AG04449 (cell line): Measurements from ENCODE around the gene EIF6.
A peak's percentile ranks its signal among the peaks of the same experiment; 100 is the strongest.

ENCODE experiments used
- CTCF ChIA-PET: fragments of 350-600 bp; formaldehyde crosslinking; extraction: SDS; loops from one replicate; lab custom pipeline; 2021; ENCODE audit warnings: antibody characterized with exemption; lab: Yijun Ruan, JAX
- POLR2A ChIA-PET: fragments of 400-600, 350-600 bp; formaldehyde crosslinking; extraction: SDS; loops from one replicate; lab custom pipeline; 2020; ENCODE audit warnings: antibody characterized with exemption, inconsistent platforms; lab: Yijun Ruan, JAX
- DNase-seq: peaks from one replicate; pipeline ENCODE4 v3.0.0-alpha.2; 2010; ENCODE audit warnings: low read depth, low spot score
- H3K4me3 ChIP-seq: 2 replicates; pipeline ENCODE4 v1.5.1; 2011; ENCODE audit warnings: low read depth, mild to moderate bottlenecking, control low read depth, low read length
- TF ChIP-seq, protein P1 (sequence below): IDR thresholded peaks from one replicate; pipeline ENCODE4 v1.5.1; 2011; ENCODE audit warnings: mild to moderate bottlenecking, moderate library complexity, low read length, control low read depth, inconsistent platforms; ENCODE audit not compliant: insufficient read depth; ENCODE audit errors: missing control alignments

EIF6 gene

DNA sequence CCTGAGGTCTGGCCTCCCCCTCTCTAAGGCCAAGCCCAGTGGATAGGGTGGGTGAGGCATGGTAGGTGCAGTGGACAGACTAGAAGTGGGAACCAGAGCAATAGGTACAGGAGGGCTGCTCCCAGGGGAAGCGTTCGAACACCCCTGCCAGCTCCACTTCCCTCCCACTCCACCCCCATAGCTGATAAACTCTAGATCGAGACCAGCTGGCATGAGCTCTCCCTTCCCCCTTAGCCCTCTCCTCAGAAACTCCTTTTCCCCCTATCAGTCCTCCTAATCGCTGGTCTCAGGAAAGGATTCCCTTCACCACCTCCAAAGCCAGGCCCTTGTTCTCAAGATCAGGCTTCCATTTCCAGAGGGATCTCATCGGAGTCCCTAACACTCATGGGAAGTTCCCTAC is 13.7 kb upstream of the EIF6 start:
- POLR2A ChIA-PET, result interaction anchor here (0.6 kb wide), 1 partner anchor 149 kb away, joined by 3 read pairs; no protein-coding TSS in a partner anchor
- TF ChIP-seq, protein P1, sequence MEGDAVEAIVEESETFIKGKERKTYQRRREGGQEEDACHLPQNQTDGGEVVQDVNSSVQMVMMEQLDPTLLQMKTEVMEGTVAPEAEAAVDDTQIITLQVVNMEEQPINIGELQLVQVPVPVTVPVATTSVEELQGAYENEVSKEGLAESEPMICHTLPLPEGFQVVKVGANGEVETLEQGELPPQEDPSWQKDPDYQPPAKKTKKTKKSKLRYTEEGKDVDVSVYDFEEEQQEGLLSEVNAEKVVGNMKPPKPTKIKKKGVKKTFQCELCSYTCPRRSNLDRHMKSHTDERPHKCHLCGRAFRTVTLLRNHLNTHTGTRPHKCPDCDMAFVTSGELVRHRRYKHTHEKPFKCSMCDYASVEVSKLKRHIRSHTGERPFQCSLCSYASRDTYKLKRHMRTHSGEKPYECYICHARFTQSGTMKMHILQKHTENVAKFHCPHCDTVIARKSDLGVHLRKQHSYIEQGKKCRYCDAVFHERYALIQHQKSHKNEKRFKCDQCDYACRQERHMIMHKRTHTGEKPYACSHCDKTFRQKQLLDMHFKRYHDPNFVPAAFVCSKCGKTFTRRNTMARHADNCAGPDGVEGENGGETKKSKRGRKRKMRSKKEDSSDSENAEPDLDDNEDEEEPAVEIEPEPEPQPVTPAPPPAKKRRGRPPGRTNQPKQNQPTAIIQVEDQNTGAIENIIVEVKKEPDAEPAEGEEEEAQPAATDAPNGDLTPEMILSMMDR, result no peak
- CTCF ChIA-PET, result interaction anchor here (1.1 to 22.5 kb wide), 5 partner anchors 8 to 144 kb away, joined by 3 to 662 read pairs (median 7); partner anchors contain the start of genes GDF5 and MMP24OS

GRCh38 chr20:35297740-35298139 is 13.2 kb upstream of the EIF6 start:
- TF ChIP-seq, protein P1, result no peak
- ChIA-PET CTCF (interaction anchor here (0.7 to 22.5 kb wide), 8 partner anchors 7 to 145 kb away, joined by 3 to 662 read pairs (median 4); partner anchors contain the start of genes GDF5 and MMP24OS), POLR2A (no interaction called here)
- no peak for DNase-seq
- no peak overlapping the region for H3K4me3 ChIP-seq

More for the DNA sequence above, 13.7 kb upstream of the EIF6 start:
- no peak for DNase-seq
- no peak overlapping the region for H3K4me3 ChIP-seq

DNA sequence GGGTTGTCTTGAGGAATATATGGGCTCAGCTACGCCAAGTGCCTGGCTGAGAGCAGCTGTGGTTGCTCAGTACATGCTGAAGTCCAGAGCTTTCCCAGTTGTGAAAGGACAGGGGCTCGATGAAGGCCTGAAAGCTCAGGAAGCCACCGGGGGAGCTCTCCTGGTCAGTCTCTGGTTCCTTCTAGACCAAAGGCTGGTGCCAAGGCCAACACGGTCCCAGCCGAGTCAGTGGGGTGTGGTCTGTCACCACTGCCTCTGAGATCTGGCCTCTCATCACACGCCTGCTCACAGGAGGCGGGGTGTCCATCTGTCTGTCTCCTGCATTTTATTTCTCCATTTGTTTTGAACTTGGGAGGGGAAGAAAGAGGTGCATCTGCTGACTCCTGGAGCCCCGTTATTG is 12.6 kb upstream of the EIF6 start:
- no peak for DNase-seq
- no peak overlapping the region for H3K4me3 ChIP-seq
- ChIA-PET POLR2A (no interaction called here), CTCF (interaction anchor here (0.7 to 22.5 kb wide), 6 partner anchors 8 to 145 kb away, joined by 3 to 662 read pairs (median 4); partner anchors contain the start of gene GDF5)
- TF ChIP-seq, protein P1, result peak; percentile 10

DNA sequence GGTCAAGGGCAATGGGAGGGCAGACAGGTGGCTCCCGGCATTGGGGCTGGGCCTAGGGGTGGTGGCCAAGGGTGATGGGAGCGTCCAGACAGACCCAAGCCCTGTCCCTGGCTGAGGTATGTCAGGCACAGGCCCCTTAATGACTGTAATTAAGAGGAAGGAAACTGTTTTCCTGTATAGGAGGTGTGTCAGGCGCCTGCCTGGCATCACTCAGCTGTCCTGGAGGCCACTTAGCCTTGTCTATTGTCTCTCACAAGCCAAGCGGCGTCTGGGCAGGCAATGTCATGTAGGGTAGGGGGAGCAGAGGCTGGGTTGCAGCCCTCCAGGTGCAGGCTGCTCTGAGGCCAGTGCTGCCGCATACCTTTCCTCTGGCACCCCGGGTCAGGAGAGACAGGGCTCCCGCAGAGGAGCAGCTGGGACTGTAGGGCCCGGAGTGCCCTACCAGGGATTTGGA is 11.6 kb upstream of the EIF6 start:
- POLR2A ChIA-PET, result no interaction called here
- CTCF ChIA-PET, result interaction anchor here (10.5 to 22.5 kb wide), 2 partner anchors 9 to 146 kb away, joined by 113 to 662 read pairs; partner anchors contain the start of gene GDF5
- no peak for DNase-seq
- H3K4me3 ChIP-seq, result no peak overlapping the region
- TF ChIP-seq, protein P1, result no peak

GRCh38 chr20:35295674-35296073 is 11.1 kb upstream of the EIF6 start:
- ChIA-PET CTCF (interaction anchor here (10.5 to 22.5 kb wide), 2 partner anchors 9 to 147 kb away, joined by 113 to 662 read pairs; partner anchors contain the start of gene GDF5), POLR2A (no interaction called here)
- DNase-seq, result no peak
- no peak overlapping the region for H3K4me3 ChIP-seq
- TF ChIP-seq, protein P1, result no peak

DNA sequence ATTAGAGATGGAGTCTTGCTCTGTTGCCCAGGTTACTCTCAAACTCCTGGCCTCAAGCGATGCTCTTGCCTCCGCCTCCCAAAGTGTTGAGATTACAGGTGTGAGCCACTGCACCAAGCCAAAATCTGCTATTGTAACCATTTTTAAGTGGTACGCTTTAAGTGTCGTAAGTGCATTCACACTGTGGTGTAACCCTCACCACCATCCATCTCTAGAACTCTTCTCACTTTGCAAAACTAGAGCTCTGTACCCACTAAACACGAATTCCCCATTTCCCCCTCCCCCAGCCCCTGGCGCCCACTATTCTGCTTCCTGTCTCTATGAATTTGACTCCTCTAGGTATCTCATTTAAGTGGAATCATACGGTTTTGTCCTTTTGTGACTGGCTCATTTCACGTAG is 10.5 kb upstream of the EIF6 start:
- H3K4me3 ChIP-seq, result no peak overlapping the region
- DNase-seq, result no peak
- TF ChIP-seq, protein P1, result no peak
- POLR2A ChIA-PET, result no interaction called here
- CTCF ChIA-PET, result interaction anchor here (10.5 to 22.5 kb wide), 2 partner anchors 10 to 147 kb away, joined by 113 to 662 read pairs; partner anchors contain the start of gene GDF5
